Lung (tissue), 12 donors: ENCODE data around the gene DPYSL5. TPM values are rescaled to one million over a fixed set of nuclear protein-coding genes. Genes with fewer than 3 reads are reported as not detected.

Experiments used
- ATAC-seq: fragments of 200-7000 bp; cut with Tn5 transposase; one replicate; pipeline ENCODE4 v1.9.1; 2020; ENCODE audit warnings: moderate number of reproducible peaks; ENCODE audit not compliant: insufficient read depth, low FRiP score
- DNase-seq, 3 donors: peaks; one replicate each; pipeline ENCODE4 v3.0.0-alpha.2; 2013 to 2017
- H3K27ac ChIP-seq, 2 donors: one replicate each; pipeline ENCODE4 v1.5.1; 2013; ENCODE audit warnings: mild to moderate bottlenecking in 2 of 2, moderate library complexity in 2 of 2, control low read depth in 1 of 2, inconsistent platforms in 1 of 2, low read depth in 1 of 2, low read length in 1 of 2
- H3K27me3 ChIP-seq, 3 donors: one replicate each; pipeline ENCODE4 v1.5.1; 2013; ENCODE audit warnings: low read length in 2 of 3; ENCODE audit not compliant: control insufficient read depth in 3 of 3, insufficient read depth in 3 of 3
- H3K36me3 ChIP-seq, 4 donors: one replicate each; pipeline ENCODE4 v1.5.1; 2013; ENCODE audit warnings: low read length in 4 of 4, mild to moderate bottlenecking in 1 of 4, moderate library complexity in 1 of 4; ENCODE audit not compliant: control insufficient read depth in 4 of 4, insufficient read depth in 4 of 4
- H3K4me1 ChIP-seq, 5 donors: one replicate each; pipeline ENCODE4 v1.5.1; 2013; ENCODE audit warnings: low read length in 5 of 5, mild to moderate bottlenecking in 2 of 5, moderate library complexity in 1 of 5; ENCODE audit not compliant: control insufficient read depth in 5 of 5, insufficient read depth in 5 of 5
- H3K4me3 ChIP-seq: one replicate; pipeline ENCODE4 v1.5.1; 2013; ENCODE audit warnings: mild to moderate bottlenecking, control low read depth, moderate library complexity
- H3K9ac ChIP-seq, 2 donors: one replicate each; pipeline ENCODE4 v1.5.1; 2013; ENCODE audit warnings: low read length in 2 of 2, control low read depth in 1 of 2; ENCODE audit not compliant: insufficient read depth in 1 of 2
- H3K9me3 ChIP-seq, 4 donors: one replicate each; pipeline ENCODE4 v1.5.1; 2013; ENCODE audit warnings: low read length in 3 of 4, mild to moderate bottlenecking in 1 of 4, moderate library complexity in 1 of 4; ENCODE audit not compliant: control insufficient read depth in 4 of 4, insufficient read depth in 3 of 4
- WGBS, 2 donors: extraction: QIAGEN DNeasy Blood & Tissue Kit; methylation state at CpG; one replicate each; pipeline ENCODE4 v1.1.7; 2013; 5-methylcytosine and 5-hydroxymethylcytosine counted together
- polyA plus RNA-seq, 2 donors: library from polyadenylated mRNA; stranded (reverse); fragments of 200-250 nt; gene quantifications; one replicate each; pipeline ENCODE4 v1.2.1, GENCODE V29; 2013
- total RNA-seq, 2 donors: library from RNA; depleted of rRNA in 1 of 2; stranded (reverse); fragments of >200 nt in 1 of 2; gene quantifications; one replicate each; pipeline ENCODE4 v1.2.1, GENCODE V29; 2014 to 2021
- TF ChIP-seq, protein P1 (sequence below): IDR thresholded peaks from 2 replicates; pipeline ENCODE4 v1.5.1; 2012; ENCODE audit warnings: mild to moderate bottlenecking; ENCODE audit errors: control extremely low read depth, extremely low read depth
- donor health status: control.
- donor health status: control.
- donor health status: Bipolar disorder and iron deficiency.
- donor health status: healthy.
- donor health status: DM: yes; HTN: yes; CAD: no.

The DPYSL5 gene
- total and polyA plus RNA-seq, 4 donors = 0.09 TPM; not detected in 3

DNA sequence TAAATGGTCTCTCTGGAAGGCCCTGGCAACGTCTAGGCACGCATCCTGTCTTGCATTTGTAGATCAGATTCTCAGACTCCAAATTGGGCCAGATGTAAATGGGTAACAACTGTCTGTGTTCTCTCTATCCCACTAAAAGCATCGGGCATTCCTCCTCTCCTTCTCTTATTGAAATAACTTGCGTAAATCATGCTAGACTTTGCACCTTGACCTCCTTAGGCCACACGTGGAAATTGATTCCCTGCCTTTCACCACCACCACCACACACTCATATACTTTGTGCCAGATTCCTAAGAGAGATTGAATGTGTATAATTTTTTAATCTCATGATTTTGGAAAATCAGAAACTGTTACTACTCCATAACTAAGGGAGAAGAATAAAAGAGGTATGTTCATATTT lies 143.8 kb downstream of the DPYSL5 start:
- Histone ChIP-seq H3K4me3 (no peak overlapping the region), H3K9ac (no peak overlapping the region), H3K27ac (no peak overlapping the region), H3K27me3 (no peaks in the 10 kb centered on the region), H3K4me1 (peaks cover 0 to 7% (median 0%) of the 10 kb centered on the region in 5 donors), H3K9me3 (no peaks in the 10 kb centered on the region), H3K36me3 (no peaks in the 10 kb centered on the region)
- DNase-seq (no peak), ATAC-seq (no peak)
- TF ChIP-seq, protein P1, sequence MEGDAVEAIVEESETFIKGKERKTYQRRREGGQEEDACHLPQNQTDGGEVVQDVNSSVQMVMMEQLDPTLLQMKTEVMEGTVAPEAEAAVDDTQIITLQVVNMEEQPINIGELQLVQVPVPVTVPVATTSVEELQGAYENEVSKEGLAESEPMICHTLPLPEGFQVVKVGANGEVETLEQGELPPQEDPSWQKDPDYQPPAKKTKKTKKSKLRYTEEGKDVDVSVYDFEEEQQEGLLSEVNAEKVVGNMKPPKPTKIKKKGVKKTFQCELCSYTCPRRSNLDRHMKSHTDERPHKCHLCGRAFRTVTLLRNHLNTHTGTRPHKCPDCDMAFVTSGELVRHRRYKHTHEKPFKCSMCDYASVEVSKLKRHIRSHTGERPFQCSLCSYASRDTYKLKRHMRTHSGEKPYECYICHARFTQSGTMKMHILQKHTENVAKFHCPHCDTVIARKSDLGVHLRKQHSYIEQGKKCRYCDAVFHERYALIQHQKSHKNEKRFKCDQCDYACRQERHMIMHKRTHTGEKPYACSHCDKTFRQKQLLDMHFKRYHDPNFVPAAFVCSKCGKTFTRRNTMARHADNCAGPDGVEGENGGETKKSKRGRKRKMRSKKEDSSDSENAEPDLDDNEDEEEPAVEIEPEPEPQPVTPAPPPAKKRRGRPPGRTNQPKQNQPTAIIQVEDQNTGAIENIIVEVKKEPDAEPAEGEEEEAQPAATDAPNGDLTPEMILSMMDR = no peak
- WGBS, 2 donors = 81 to 82% methylated on average over 5 of the region's 5 CpGs

DNA sequence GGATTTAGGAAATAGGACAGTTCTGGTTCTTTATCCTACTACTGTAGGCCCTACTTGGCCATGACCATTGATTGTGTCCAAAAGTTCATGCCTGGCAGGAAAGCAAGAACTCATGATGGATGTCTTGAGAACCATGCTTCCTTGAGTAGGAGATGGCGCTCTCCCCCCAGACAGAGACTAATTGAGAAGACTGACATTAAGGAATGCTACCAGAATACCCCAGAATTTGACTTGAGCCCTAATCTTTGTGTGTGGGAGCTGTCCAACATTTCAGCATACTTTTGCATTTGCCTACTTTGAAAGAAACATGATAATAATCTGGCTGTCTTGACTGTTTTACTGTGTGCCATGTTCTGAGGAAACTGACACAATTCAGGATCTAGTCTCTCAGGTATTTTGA lies 145.8 kb downstream of the DPYSL5 start:
- 87 to 89% methylated on average over 1 of the region's 1 CpG for WGBS, 2 donors
- peak in 2 of 3 donors; percentile 25 to 56 for DNase-seq
- Histone ChIP-seq H3K9me3 (no peaks in the 10 kb centered on the region), H3K27me3 (no peaks in the 10 kb centered on the region), H3K9ac (no peak overlapping the region), H3K4me3 (no peak overlapping the region), H3K27ac (no peak overlapping the region), H3K36me3 (no peaks in the 10 kb centered on the region), H3K4me1 (peaks cover 0 to 3% (median 0%) of the 10 kb centered on the region in 5 donors)
- ATAC-seq = no peak
- TF ChIP-seq, protein P1 = no peak

DNA sequence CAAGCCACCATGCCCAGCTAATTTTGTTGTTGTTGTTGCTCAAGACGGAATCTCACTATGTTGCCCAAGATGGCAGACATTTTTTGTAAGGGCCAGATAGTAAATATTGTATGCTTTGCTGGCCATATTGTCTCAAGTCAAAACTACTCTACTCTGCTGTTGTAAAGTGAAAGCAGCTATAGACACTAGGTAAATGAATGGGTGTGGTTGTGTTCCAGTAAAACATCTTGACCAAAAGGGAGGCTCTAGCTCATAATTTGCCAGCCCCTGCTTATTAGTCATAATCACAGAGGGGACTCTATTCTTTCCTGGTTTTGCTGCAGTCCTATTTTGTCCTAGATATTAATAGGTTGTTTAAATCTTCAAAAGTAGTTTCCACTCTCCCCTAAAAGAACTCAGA lies 147.1 kb downstream of the DPYSL5 start:
- no peak for DNase-seq
- WGBS, 2 donors = 94 to 97% methylated on average over 1 of the region's 1 CpG

More for the DNA sequence above, 147.1 kb downstream of the DPYSL5 start:
- no peak overlapping the region for H3K27ac ChIP-seq
- no peaks in the 10 kb centered on the region for H3K27me3 ChIP-seq
- H3K9ac ChIP-seq = no peak overlapping the region
- H3K4me3 ChIP-seq = no peak overlapping the region
- TF ChIP-seq, protein P1 = no peak
- H3K36me3 ChIP-seq = no peaks in the 10 kb centered on the region
- ATAC-seq = no peak
- no peaks in the 10 kb centered on the region for H3K9me3 ChIP-seq
- H3K4me1 ChIP-seq = peaks cover 0 to 3% (median 0%) of the 10 kb centered on the region in 5 donors
